Activated CD4-positive, alpha-beta T cell treated with anti-CD3 and anti-CD28 coated beads for 24 hours (primary cell): ENCODE results near the gene MICU2.
A peak's percentile ranks its signal among the peaks of the same experiment; 100 is the strongest.

ENCODE experiments used
- DNase-seq, 2 donors: peaks; one replicate each; pipeline ENCODE4 v3.0.0-alpha.2; 2020; ENCODE audit warnings: low read depth in 2 of 2

The MICU2 gene, protein sequence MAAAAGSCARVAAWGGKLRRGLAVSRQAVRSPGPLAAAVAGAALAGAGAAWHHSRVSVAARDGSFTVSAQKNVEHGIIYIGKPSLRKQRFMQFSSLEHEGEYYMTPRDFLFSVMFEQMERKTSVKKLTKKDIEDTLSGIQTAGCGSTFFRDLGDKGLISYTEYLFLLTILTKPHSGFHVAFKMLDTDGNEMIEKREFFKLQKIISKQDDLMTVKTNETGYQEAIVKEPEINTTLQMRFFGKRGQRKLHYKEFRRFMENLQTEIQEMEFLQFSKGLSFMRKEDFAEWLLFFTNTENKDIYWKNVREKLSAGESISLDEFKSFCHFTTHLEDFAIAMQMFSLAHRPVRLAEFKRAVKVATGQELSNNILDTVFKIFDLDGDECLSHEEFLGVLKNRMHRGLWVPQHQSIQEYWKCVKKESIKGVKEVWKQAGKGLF

DNA sequence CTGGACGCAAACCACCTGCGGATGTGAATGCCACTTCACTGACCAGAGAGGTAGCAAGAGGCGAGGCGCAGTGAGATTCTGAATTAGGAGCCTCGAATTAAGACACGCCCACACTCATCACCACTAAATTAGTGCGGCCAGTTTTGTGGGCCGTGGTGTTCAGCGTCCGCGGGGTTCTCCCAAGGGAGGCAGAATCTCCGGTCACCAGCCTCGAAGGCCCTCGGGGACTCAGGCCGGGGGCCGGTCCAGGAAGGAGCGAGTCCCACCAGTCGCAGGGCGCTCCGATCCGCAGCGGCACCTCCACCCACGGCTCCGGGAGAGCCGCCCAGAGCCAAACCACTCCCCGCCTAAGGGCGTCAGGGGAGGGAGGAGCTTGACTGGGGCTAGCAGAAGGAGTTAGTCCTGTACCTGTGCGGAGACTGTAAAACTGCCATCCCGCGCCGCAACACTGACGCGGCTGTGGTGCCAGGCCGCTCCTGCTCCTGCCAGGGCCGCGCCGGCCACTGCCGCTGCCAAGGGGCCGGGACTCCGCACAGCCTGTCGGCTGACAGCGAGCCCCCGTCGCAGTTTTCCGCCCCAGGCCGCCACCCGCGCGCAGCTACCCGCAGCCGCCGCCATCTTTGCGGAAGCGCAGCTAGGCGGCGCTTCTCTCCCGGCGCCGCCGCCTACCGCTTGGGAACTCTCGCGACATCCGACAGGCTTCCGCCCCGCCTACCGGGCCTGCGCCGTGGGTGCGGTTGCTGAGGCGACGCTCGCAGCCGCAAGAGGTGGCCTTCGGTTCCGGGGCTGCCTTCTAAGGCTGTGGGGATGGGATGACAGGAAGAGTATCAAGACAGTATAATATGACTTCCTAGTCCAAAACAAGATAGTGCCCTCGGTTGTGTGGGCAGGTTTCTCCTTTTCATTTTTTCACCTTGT is at the start of gene MICU2:
TSS of gene MICU2 (minus strand) at position 640 of the 918 bp plus-strand sequence. CDS start at position 618, 22 bp downstream.
- DNase-seq = peak; percentile 89 to 93

DNA sequence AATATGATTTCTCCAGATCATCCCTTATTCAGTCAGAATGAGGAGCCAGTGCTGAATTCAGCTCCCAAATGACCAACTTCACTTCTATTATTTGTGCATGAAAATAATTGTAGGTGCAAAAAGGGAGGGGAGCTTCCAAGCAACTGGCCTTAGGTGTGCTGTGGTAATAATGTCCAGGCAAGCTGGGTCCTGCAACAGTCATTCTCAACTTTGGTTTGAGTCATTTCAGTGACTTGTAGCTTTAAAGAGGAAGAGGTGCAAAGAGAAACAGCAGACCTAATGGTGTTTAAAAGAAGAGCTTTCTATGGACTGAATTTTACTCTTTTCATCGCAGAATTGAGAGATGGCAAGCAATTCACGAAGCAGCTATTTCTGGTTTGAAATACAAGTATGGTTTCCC is 37.7 kb upstream of the MICU2 start:
- no peak for DNase-seq

DNA sequence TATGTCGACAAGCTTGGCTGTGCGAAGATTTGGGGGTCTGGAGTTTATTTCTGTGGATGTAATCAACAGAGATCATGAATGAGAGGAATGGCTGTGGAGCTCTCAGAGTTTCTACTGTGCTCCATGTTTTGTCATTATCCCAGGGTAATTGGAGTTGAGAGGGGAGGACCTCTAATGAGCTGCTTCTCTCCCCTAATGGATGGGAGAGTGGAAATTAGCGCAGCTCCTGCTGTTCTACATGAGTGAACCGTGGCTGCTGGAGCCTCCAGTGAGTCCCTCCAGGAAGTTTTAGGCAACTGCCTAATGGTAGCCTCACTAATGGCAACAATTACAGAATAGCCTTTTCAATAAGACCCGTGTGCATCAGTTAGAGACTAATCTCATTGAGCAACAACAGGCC is 35.6 kb upstream of the MICU2 start:
- no peak for DNase-seq

DNA sequence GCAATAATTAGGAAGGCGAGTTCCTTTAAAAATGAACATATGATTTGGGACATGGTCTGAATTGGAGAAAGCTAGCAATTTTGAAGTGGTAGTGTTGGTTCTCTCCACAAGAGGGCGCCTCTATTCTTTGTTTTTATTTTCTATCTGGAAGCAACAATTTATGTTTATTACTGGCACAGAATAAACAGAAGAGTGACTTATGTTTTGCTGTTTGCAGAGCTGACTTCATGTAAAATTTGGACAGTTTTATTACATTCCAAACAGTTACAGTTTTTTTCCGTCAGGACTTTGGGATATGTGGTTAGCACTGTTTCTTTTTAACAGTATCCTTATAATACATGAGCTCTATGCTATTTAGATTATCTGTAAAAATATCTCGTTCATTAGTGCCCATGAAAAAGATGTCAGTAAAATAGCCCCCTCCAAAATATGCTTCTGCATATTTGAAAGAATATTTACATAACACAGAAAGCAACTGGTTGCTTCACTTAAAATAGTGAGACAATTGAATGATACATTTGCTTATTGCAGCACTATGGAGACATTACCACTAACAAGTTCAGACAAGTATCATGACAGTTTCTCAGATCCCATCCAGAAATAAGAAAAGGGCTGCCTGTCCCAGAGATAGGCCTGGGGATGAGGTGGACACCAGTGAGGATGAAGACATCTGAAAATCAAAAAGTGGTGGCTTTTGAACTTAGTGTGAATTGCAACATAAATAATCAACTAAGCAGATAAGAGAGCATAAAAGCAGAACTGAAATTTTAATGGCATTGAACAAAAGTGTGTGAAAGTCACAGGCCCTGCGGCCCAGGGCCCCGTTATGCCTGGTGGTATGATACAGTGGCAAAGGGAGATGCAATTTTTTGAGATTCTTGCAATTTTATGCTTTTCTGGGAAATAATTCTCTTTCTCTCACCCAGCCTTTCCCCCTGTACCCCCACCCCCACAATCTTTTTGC is 34.6 kb upstream of the MICU2 start:
- DNase-seq = peak; percentile 6 to 23

DNA sequence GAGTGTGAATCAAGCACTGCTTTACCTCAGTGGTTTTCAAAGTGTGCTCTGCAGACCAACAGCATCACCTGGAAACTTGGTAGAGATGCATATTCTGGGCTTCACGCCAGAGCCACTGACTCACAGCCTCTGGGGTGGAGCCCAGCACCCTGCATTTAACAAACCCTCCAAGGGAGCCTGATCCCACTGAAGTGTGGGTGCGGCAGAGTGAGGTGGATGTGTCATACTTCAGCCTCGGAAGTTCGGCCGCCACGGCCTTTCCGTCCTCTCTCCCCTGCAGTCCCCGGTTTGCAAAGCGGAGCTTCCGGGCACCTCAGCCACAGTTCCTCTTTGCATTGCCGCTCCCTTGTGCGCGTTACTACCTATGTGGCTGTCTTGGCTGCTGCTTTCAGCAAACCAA is 33.3 kb upstream of the MICU2 start:
- DNase-seq = no peak

DNA sequence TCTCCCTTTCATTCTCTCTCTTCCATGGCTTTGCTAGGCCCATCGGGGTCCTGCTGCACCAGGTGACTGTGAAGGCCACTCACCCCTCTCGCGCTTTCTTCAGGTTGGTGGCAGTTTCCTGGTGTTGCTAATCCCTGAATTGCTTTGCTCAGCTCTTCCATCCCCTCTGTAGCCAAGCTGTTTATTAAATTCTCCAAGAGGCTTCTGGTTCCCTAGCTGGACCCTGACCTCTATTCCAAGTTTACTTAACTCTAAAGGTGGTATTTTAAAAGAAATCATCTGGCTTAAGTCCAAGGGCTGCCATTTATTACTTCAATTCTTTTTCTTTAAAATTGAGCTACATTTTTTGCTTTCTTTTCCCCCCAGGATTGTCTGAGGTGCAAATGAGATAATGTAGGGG is 32.7 kb upstream of the MICU2 start:
- DNase-seq = no peak

DNA sequence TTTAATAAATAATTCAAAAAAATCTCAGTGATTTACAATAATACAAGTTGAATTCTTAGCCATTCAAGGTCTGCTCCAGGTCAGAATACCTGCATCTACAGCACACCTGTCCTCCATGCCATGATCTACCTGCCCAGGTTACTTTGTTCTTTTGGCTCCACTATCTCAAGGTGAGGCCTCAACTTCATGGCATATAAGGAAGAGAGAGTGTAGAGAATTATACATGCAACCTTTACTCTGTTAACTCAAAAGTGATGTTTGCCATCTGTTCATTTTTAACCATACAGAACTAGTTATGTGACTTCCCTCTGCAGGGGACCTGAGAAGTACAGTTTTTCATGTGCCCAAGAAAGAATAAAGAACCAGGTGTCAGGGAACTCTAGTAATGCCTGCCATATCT is 28.2 kb upstream of the MICU2 start:
- DNase-seq = no peak

DNA sequence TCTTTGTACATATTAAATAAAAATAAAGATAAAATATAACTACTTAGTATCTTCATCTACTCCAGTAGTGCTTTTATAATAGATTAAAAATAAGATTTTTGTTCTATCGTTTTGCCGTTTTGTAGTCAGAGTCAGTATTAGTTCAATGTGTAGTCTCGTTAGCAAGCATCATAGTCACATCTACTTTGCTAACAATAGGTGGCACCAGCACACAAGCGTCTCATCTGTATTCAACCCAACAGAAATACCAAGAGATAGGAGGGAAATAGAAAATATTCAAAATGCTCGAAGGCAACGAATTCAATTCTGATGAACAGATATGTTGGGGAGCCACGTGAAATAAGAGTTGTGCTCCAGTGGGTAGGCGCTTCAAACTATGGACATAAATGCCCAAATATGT is 21.4 kb upstream of the MICU2 start:
- DNase-seq = no peak

DNA sequence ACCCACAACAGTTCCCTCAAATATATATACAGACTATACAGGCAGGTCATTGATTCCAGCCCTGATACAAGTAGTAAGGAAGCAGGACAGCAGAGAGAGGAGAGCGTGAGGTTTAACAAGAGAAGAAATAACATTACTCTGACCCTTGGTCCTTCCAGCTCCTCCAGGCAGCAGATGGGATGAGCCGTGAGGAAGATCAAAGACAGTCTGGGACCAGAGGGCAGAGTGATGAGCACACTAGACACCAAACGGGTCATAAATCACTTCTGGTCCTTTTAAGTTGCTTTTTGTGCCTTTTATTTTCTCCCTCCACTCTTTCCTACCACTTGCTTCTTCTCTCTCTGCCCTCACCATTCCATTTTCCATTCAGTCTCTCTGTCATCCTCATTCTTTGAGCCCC is 16.9 kb upstream of the MICU2 start:
- no peak for DNase-seq

DNA sequence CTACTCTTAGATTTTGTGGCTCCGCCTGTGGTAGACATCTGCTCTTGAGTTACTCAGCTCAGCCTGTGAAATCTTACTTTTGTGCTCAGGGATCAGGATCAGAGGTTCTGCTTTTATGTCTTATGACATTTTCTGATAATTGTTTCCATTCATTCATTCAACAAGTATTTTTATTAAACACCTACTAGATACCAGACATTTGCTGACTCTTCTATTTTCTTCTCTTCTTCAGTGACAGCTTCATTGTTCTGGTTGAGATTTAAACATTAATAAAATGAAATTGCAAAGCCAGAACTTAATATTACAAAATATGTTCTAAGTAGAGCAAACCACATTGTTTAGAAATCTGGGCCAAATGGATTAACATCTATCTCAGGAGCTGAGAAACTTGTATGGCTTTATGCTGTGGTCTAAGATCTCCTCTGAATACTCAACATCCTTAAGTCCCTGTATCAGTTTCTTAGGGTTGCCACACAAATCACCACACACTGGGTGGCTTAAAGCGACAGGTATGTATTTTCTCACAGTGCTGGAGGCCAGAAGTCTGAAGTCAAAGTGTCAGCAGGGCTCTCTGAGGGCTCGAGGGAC is 15.8 kb upstream of the MICU2 start:
- DNase-seq = no peak

DNA sequence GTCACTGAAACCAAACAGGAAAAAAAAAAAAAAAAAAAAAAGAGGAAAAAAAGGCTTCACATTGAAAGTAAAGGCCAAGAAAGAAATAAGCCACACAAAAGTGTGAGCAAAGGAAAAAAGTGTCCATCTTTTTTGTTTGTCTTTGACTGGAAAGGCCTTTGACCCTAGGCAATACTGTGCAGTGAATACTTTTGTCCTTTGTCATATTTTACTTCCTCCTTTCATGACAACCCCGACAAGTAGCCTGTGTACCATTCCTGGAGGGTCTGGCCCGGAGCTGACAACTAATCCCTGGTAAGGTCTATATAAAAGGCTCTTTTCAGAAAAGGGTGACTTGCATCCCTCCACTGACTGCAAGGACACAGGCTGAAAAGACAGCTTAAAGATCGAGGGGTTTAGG is 12.9 kb upstream of the MICU2 start:
- DNase-seq = no peak

DNA sequence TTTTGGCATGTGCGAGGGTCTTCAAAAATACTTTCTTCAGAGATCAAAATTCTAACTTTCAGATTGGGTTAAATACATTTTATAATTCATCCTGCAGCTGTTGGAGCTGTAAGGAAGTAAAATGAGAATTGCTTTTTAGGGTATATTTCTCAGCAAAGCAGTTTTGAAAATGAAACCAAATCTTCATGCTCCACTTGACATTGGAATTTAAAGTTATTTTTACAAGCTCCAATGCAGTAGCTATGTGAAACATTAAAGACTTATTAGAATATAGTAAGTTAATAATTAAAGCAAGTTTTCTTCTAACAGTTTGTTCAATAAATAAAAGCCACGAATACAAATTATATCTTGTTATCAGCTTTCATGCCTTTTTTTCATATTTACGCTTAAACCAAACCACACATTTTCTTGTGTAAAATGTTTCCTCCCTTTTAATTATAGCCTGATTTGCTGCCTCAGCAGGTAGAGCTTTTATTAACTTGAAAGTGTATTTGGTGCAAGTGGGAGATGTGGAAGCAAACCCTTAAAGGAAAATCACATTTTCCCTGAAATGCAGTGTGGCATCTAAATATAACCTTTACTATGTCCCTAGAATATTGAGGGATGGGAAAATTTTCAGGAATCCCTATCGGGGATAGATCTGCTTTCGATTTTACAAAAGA is 12.4 kb upstream of the MICU2 start:
- no peak for DNase-seq

DNA sequence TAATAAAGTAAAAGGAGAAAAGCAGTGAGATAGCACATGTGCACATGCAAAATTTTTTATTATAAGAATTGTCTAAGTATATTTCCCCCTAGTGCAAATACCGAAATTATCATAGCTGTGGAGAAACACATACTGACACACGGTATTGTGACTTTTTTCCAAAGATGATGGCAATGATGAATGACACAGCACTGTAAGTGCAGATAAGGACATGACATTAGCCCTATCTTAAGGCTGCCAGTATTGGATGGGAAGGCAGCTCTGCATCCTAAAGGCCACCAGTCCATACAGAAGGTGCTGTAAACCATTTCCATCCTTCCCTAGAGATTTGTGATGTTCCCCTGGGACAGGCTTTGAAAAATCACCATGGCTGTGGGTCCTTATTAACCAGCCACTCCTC is 11.5 kb upstream of the MICU2 start:
- DNase-seq = no peak

DNA sequence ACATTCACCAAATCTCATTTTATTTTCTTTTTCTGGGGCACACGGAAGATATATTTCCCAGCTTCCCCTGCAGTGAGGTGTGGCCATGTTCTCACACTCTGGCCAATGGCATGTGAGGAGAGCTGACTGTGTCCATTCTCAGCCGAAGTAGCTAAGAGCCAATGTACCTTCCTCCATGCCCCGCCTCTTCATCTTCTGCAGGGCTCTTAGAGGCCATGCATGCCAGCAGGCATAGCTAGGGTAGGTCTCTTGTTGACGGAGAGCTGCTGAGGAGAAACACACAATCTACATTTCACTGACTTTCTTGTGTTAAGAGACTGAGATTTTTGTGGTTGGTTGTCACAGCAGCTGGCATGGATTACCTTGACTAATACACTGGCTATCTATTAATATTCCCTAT is 9.8 kb upstream of the MICU2 start:
- no peak for DNase-seq

DNA sequence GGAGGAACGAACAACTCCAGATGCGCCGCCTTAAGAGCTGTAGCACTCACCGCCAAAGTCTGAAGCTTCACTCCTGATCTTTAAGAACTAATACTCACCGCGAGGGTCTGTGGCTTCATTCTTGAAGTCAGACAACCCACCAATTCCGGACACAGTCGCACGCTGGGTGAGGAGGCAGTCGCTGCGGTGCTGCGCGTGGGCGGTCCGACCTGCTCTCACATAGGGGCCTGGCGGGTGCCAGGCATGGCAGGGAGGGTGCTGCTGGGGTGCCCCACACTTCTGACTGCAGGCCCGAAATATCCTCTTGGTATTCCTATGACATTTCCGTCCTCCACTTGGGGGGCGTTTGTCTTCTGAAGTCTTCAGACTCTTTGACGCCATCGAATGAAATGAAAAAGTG is 7.4 kb upstream of the MICU2 start:
- no peak for DNase-seq

DNA sequence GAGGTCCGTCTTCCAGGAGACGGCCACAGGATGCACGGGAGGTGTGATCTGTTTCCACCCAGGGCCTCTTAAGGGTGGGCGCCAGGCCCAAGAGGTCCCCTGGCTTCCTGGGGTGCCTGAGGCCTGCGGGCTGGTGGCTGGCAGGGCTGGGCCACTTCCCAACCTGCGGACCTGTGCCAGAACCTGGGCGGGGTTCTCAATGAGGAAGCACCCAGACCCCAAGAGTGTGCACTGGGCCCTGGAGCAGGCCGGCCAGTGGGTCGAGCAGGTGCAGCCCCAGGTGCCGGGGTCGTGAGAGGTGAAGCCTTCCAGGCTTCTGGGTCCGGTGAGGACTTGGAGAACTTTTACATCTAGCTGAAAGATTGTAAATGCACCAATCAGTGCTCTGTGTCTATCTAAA is 6.7 kb upstream of the MICU2 start:
- DNase-seq = no peak

DNA sequence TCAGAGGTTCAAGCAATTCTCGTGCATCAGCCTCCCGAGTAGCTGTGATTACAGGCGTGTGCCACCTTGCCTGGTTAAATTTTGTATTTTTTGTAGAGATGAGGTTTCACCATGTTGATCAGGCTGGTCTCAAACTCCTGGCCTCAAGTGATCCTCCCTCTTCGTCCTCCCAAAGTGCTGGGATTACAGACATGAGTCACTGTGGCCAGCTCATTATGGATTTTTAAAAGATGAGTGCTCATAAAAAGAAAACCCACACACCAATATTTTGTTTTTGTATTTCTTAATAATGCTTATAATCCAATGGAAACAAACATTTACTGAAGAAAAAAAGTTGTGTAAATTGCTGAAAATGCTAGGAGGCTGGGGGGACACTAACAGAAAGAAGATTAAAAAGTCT is 5.0 kb upstream of the MICU2 start:
- no peak for DNase-seq

DNA sequence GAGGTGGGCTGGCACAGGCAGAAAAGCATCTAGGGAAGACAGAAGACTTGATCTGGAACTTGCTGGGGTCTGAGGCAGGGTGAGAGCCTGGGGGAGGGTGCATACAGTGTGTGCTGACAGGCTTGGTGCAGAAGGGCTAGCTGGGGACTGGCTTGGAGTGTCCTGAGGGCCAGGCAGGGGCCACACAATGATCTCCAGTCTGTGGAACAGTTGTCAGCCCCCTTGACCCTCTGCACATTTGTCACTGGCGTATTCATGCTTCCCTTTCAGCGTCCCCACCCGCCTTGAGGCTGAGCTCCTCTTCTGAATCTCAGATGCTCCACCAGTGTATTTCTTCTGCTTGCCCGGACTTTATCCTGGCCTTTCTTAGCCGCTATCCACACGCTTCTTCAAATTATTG is 2.8 kb upstream of the MICU2 start:
- DNase-seq = no peak

DNA sequence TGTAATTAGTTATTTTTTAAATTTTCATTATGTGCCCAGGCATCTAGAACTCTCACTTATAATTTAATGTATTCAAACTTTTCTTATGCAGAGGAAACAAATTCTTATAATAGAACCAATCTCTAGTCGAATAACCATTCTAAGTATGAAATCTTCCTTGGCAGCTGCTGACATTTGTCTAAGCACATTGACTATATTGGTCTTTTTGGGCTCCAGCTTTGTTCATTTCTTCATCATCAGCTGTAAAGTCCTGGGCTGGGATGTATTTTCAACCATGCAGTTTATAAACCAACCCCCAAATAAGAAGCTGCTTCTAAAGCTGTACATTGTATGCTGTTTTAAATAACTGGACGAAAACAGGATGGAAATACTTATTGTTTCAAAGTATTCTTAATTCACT is 2.3 kb upstream of the MICU2 start:
- DNase-seq = no peak

DNA sequence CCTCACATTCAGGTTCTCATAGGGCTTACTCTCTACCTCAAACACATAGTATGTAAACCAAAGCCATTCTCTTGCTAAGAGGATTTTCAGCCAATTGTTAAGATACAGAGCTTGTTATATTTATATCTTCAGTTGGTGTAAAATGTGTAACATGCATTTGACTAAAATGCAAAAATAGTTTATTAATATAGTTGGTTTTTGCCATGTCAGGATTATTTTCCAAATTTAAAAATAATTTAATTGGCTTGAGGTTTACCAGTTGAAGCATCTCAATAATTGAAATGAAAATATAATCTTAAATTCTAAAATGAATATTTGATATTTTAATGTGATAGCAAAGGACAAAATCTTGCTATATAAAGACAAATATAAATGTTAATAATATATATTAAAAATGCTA is 7.2 kb downstream of the MICU2 start:
- no peak for DNase-seq

DNA sequence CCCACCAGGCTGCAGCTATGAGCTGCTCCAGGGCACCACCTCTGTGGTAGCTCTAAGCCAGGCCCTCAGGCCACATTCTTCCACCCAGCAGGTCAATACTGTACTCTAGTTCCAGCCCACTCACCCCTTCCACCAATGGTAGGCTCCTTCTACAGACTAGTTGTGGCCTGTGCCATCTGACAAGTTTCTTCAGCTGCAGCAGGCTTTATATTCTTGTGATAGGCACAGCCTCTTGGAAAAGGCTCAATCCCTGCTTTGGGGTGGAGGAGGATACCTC is 8.5 kb downstream of the MICU2 start:
- no peak for DNase-seq
